Naive thymus-derived CD8-positive, alpha-beta T cell (primary cell): ENCODE results near the gene DMC1. TPM values are rescaled to one million over a fixed set of nuclear protein-coding genes. Genes with fewer than 3 reads are reported as not detected.
A peak's percentile ranks its signal among the peaks of the same experiment; 100 is the strongest.
"Not testable (repeated sequence)": the region's sequence is repeated elsewhere in the genome, so short reads cannot be mapped to it uniquely, and the experiment has no call there.

Source experiments
- ATAC-seq, 2 donors: fragments of 150-1000 bp; cut with Tn5 transposase in 1 of 2; sonication (Bioruptor Pico), chemical (Tn5 transposase) in 1 of 2; 1 replicate in 1 of 2; 2 replicates in 1 of 2; pipeline ENCODE4 v1.10.0; 2021; ENCODE audit warnings: mild to moderate bottlenecking in 2 of 2, moderate library complexity in 2 of 2
- POLR2A ChIA-PET: fragments of 350-600 bp; sonication (Branson Sonifier 250); formaldehyde crosslinking; loops from one replicate; lab custom pipeline; 2021; ENCODE audit warnings: antibody characterized with exemption; lab: Charles Lee
- DNase-seq, 10 donors: peaks; one replicate each; pipeline versions ENCODE4 v3.0.0 to v3.0.0-alpha.2; 2020 to 2022
- H3K27ac Mint-ChIP-seq, 10 donors: one replicate each; pipeline ENCODE4 v1.8.0; 2020 to 2022; ENCODE audit warnings: mild to moderate bottlenecking in 10 of 10, mixed read lengths in 10 of 10, moderate library complexity in 4 of 10, inconsistent platforms in 1 of 10
- H3K27me3 Mint-ChIP-seq, 5 donors: one replicate each; pipeline ENCODE4 v1.8.0; 2021 to 2022; ENCODE audit warnings: mixed read lengths in 5 of 5
- H3K36me3 Mint-ChIP-seq, 3 donors: one replicate each; pipeline ENCODE4 v1.8.0; 2020 to 2022; ENCODE audit warnings: mixed read lengths in 3 of 3, mild to moderate bottlenecking in 2 of 3, inconsistent platforms in 1 of 3
- H3K4me1 Mint-ChIP-seq, 4 donors: one replicate each; pipeline ENCODE4 v1.8.0; 2021 to 2022; ENCODE audit warnings: mixed read lengths in 4 of 4
- H3K4me3 Mint-ChIP-seq, 10 donors: one replicate each; pipeline ENCODE4 v1.8.0; 2020 to 2022; ENCODE audit warnings: mild to moderate bottlenecking in 10 of 10, mixed read lengths in 10 of 10, moderate library complexity in 6 of 10, inconsistent platforms in 1 of 10
- H3K9me3 Mint-ChIP-seq, 9 donors: one replicate each; pipeline ENCODE4 v1.8.0; 2020 to 2022; ENCODE audit warnings: mixed read lengths in 9 of 9, mild to moderate bottlenecking in 3 of 9, inconsistent platforms in 1 of 9, moderate library complexity in 1 of 9
- polyA plus RNA-seq, 3 donors: library from polyadenylated mRNA; unstranded; fragments of 300-500 nt; fragmentation: Illumina TruSeq; gene quantifications; one replicate each; pipeline ENCODE4 v1.2.3, GENCODE V29; 2021
- total RNA-seq, 8 experiments: library from RNA in 2 of 8; stranded (reverse) in 2 of 8; gene quantifications; one replicate each; pipeline ENCODE4 v1.2.3 and lab custom pipeline; 2021 to 2026

The DMC1 gene
- total RNA-seq (under 1 TPM in 1 of 2 experiments, not detected in 1; 0.73 TPM), polyA plus RNA-seq (not detected), total RNA-seq (lab: John Stamatoyannopoulos, UW) (0 to 0.76 (median 0.36) reads per million in 6 experiments)

- H3K9me3 Mint-ChIP-seq = no peaks in the 10 kb centered on the region
- peak within 1 kb of the TSS; percentile 84 to 96 (median 91) for H3K4me3 Mint-ChIP-seq
- ATAC-seq = peak; percentile 84 to 89
- H3K36me3 Mint-ChIP-seq = no peaks in the 10 kb centered on the region
- H3K27ac Mint-ChIP-seq = peak within 1 kb of the TSS; percentile 34 to 95 (median 90)
- POLR2A ChIA-PET = interaction anchor here (2.1 kb wide), 1 partner anchor 111 kb away, joined by 10 read pairs; the partner anchor contains the start of gene TOMM22
- H3K4me1 Mint-ChIP-seq = peaks cover 12 to 19% (median 18%) of the 10 kb centered on the region in 4 donors
- DNase-seq = peak; percentile 82 to 99 (median 92)
- H3K27me3 Mint-ChIP-seq = no peaks in the 10 kb centered on the region
Measured at GRCh38 chr22:38569972-38570778, at the start of gene DMC1. DMC1 (minus strand) TSS chr22:38570183; CDS start chr22:38568256, 1,927 bp downstream.

- Mint-ChIP-seq H3K27ac (no peak overlapping the region), H3K36me3 (peaks cover 2 to 12% (median 5%) of the 10 kb centered on the region in 3 donors), H3K4me3 (no peak overlapping the region), H3K4me1 (no peaks in the 10 kb centered on the region), H3K27me3 (peaks cover 0 to 22% (median 10%) of the 10 kb centered on the region in 5 donors), H3K9me3 (peaks cover 0 to 18% (median 8%) of the 10 kb centered on the region in 9 donors)
- DNase-seq = no peak
- POLR2A ChIA-PET = interaction anchor here (0.7 kb wide), 1 partner anchor 270 kb away, joined by 3 read pairs; no protein-coding TSS in a partner anchor
- ATAC-seq = no peak
Measured at GRCh38 chr22:38618682-38619081, 48.7 kb upstream of the DMC1 start.

GRCh38 chr22:38618258-38618657 lies 48.3 kb upstream of the DMC1 start:
- Mint-ChIP-seq H3K36me3 (peaks cover 2 to 12% (median 5%) of the 10 kb centered on the region in 3 donors), H3K27me3 (peaks cover 0 to 22% (median 10%) of the 10 kb centered on the region in 5 donors), H3K4me3 (no peak overlapping the region), H3K27ac (peak overlapping the region in 1 of 10 donors; percentile 18), H3K9me3 (peaks cover 0 to 18% (median 8%) of the 10 kb centered on the region in 9 donors), H3K4me1 (no peaks in the 10 kb centered on the region)
- POLR2A ChIA-PET = no interaction called here
- DNase-seq (no peak), ATAC-seq (no peak)

GRCh38 chr22:38615064-38615405 lies 45.1 kb upstream of the DMC1 start:
- H3K4me1 Mint-ChIP-seq, H3K4me3 Mint-ChIP-seq, DNase-seq, POLR2A ChIA-PET, ATAC-seq, H3K27ac Mint-ChIP-seq: not testable (repeated sequence)
- Mint-ChIP-seq H3K27me3 (peaks cover 0 to 22% (median 10%) of the 10 kb centered on the region in 5 donors), H3K36me3 (peaks cover 2 to 12% (median 5%) of the 10 kb centered on the region in 3 donors), H3K9me3 (peaks cover 0 to 18% (median 8%) of the 10 kb centered on the region in 9 donors)

- H3K27ac Mint-ChIP-seq = no peak overlapping the region
- H3K36me3 Mint-ChIP-seq = peaks cover 2 to 12% (median 5%) of the 10 kb centered on the region in 3 donors
- no peak for DNase-seq
- POLR2A ChIA-PET = no interaction called here
- peaks cover 0 to 18% (median 8%) of the 10 kb centered on the region in 9 donors for H3K9me3 Mint-ChIP-seq
- ATAC-seq = no peak
- H3K4me3 Mint-ChIP-seq = no peak overlapping the region
- no peaks in the 10 kb centered on the region for H3K4me1 Mint-ChIP-seq
- H3K27me3 Mint-ChIP-seq = peaks cover 0 to 22% (median 8%) of the 10 kb centered on the region in 5 donors
Measured at GRCh38 chr22:38614332-38615063, 44.5 kb upstream of the DMC1 start.

GRCh38 chr22:38613588-38613987 lies 43.6 kb upstream of the DMC1 start:
- H3K9me3 Mint-ChIP-seq = peaks cover 0 to 13% (median 6%) of the 10 kb centered on the region in 9 donors
- no peaks in the 10 kb centered on the region for H3K4me1 Mint-ChIP-seq
- peaks cover 0 to 19% (median 8%) of the 10 kb centered on the region in 5 donors for H3K27me3 Mint-ChIP-seq
- H3K4me3 Mint-ChIP-seq = no peak overlapping the region
- no peak for DNase-seq
- H3K27ac Mint-ChIP-seq = peak overlapping the region in 1 of 10 donors; percentile 2
- POLR2A ChIA-PET = interaction anchor here (0.6 kb wide), 1 partner anchor 315 kb away, joined by 4 read pairs; no protein-coding TSS in a partner anchor
- peaks cover 2 to 7% (median 5%) of the 10 kb centered on the region in 3 donors for H3K36me3 Mint-ChIP-seq
- ATAC-seq = no peak

GRCh38 chr22:38612217-38613006 lies 42.4 kb upstream of the DMC1 start:
- H3K36me3 Mint-ChIP-seq = peaks cover 0 to 2% (median 0%) of the 10 kb centered on the region in 3 donors
- H3K4me1 Mint-ChIP-seq = no peaks in the 10 kb centered on the region
- DNase-seq (no peak), ATAC-seq (no peak)
- POLR2A ChIA-PET = no interaction called here
- H3K4me3 Mint-ChIP-seq = no peak overlapping the region
- H3K27ac Mint-ChIP-seq = no peak overlapping the region
- H3K9me3 Mint-ChIP-seq = peaks cover 0 to 1% (median 0%) of the 10 kb centered on the region in 9 donors
- peaks cover 0 to 17% (median 8%) of the 10 kb centered on the region in 5 donors for H3K27me3 Mint-ChIP-seq

GRCh38 chr22:38611559-38611958 lies 41.6 kb upstream of the DMC1 start:
- Mint-ChIP-seq H3K27ac (no peak overlapping the region), H3K36me3 (peaks cover 0 to 2% (median 0%) of the 10 kb centered on the region in 3 donors), H3K27me3 (peaks cover 0 to 15% (median 8%) of the 10 kb centered on the region in 5 donors), H3K4me3 (no peak overlapping the region), H3K4me1 (no peaks in the 10 kb centered on the region), H3K9me3 (no peaks in the 10 kb centered on the region)
- ATAC-seq (no peak), DNase-seq (no peak)
- POLR2A ChIA-PET = no interaction called here

GRCh38 chr22:38610234-38610633 lies 40.3 kb upstream of the DMC1 start:
- Mint-ChIP-seq H3K9me3 (no peaks in the 10 kb centered on the region), H3K27ac (no peak overlapping the region), H3K27me3 (peaks cover 0 to 7% (median 2%) of the 10 kb centered on the region in 5 donors), H3K4me3 (no peak overlapping the region), H3K4me1 (no peaks in the 10 kb centered on the region), H3K36me3 (no peaks in the 10 kb centered on the region)
- POLR2A ChIA-PET = no interaction called here
- no peak for DNase-seq
- no peak for ATAC-seq

- H3K9me3 Mint-ChIP-seq = no peaks in the 10 kb centered on the region
- no peaks in the 10 kb centered on the region for H3K36me3 Mint-ChIP-seq
- H3K4me3 Mint-ChIP-seq = no peak overlapping the region
- H3K27ac Mint-ChIP-seq = no peak overlapping the region
- POLR2A ChIA-PET = no interaction called here
- H3K4me1 Mint-ChIP-seq = no peaks in the 10 kb centered on the region
- DNase-seq (no peak), ATAC-seq (no peak)
- peaks cover 0 to 3% (median 0%) of the 10 kb centered on the region in 5 donors for H3K27me3 Mint-ChIP-seq
Measured at GRCh38 chr22:38608992-38609750, 39.2 kb upstream of the DMC1 start.

- Mint-ChIP-seq H3K27me3 (peaks cover 0 to 3% (median 0%) of the 10 kb centered on the region in 5 donors), H3K27ac (no peak overlapping the region), H3K9me3 (no peaks in the 10 kb centered on the region), H3K4me1 (no peaks in the 10 kb centered on the region), H3K4me3 (no peak overlapping the region), H3K36me3 (no peaks in the 10 kb centered on the region)
- POLR2A ChIA-PET = interaction anchor here (0.8 kb wide), 1 partner anchor 26 kb away, joined by 3 read pairs; no protein-coding TSS in a partner anchor
- DNase-seq (no peak), ATAC-seq (no peak)
Measured at GRCh38 chr22:38607680-38608079, 37.7 kb upstream of the DMC1 start.
